IPS-NIHi7 (cell line): ENCODE measurements around the gene CEP89.
A peak's percentile ranks its signal among the peaks of the same experiment; 100 is the strongest.
"Not testable (repeated sequence)": the region's sequence is repeated elsewhere in the genome, so short reads cannot be mapped to it uniquely, and the experiment has no call there.

ENCODE experiments used
- DNase-seq: peaks from one replicate; pipeline ENCODE4 v3.0.0; 2012; ENCODE audit warnings: mixed read lengths; ENCODE audit errors: extremely low spot score

CEP89 gene

GRCh38 chr19:32895384-32895783 is 76.4 kb downstream of the CEP89 start:
- no peak for DNase-seq

- DNase-seq: no peak
Observed at GRCh38 chr19:32891609-32892008, 80.1 kb downstream of the CEP89 start.

GRCh38 chr19:32890841-32891240 is 80.9 kb downstream of the CEP89 start:
- no peak for DNase-seq

- DNase-seq: no peak
Observed at GRCh38 chr19:32890326-32890725, 81.4 kb downstream of the CEP89 start.

GRCh38 chr19:32889137-32889934 is 82.4 kb downstream of the CEP89 start:
- DNase-seq: no peak

GRCh38 chr19:32887572-32888215 is 84.1 kb downstream of the CEP89 start:
- DNase-seq: no peak

GRCh38 chr19:32886241-32886640 is 85.5 kb downstream of the CEP89 start:
- DNase-seq: no peak

GRCh38 chr19:32885255-32885654 is 86.5 kb downstream of the CEP89 start:
- DNase-seq: not testable (repeated sequence)

- DNase-seq: no peak
Observed at GRCh38 chr19:32881766-32882165, 90.0 kb downstream of the CEP89 start.

- DNase-seq: no peak
Observed at GRCh38 chr19:32880622-32881021, 91.1 kb downstream of the CEP89 start.

GRCh38 chr19:32879741-32880140 is 92.0 kb downstream of the CEP89 start:
- DNase-seq: no peak

GRCh38 chr19:32878988-32879387 is 92.8 kb downstream of the CEP89 start:
- no peak for DNase-seq

- no peak for DNase-seq
Observed at GRCh38 chr19:32877977-32878745, 93.6 kb downstream of the CEP89 start.

- DNase-seq: no peak
Observed at GRCh38 chr19:32877323-32877912, 94.3 kb downstream of the CEP89 start.

- no peak for DNase-seq
Observed at GRCh38 chr19:32876919-32877285, 94.9 kb downstream of the CEP89 start.

GRCh38 chr19:32876236-32876918 is 95.4 kb downstream of the CEP89 start:
- DNase-seq: no peak

GRCh38 chr19:32875428-32875827 is 96.3 kb downstream of the CEP89 start:
- peak; percentile 57 for DNase-seq

- DNase-seq: no peak
Observed at GRCh38 chr19:32874605-32875004, 97.2 kb downstream of the CEP89 start.

GRCh38 chr19:32873247-32873959 is 98.4 kb downstream of the CEP89 start:
- DNase-seq: no peak

GRCh38 chr19:32872391-32872790 is 99.4 kb downstream of the CEP89 start:
- DNase-seq: no peak

- DNase-seq: no peak
Observed at GRCh38 chr19:32870981-32871451, 100.7 kb downstream of the CEP89 start.
